ENCODE measurements around the gene PLTP.
A peak's percentile ranks its signal among the peaks of the same experiment; 100 is the strongest.
"Not testable (repeated sequence)": the region's sequence is repeated elsewhere in the genome, so short reads cannot be mapped to it uniquely, and the experiment has no call there.

PLTP gene

DNA sequence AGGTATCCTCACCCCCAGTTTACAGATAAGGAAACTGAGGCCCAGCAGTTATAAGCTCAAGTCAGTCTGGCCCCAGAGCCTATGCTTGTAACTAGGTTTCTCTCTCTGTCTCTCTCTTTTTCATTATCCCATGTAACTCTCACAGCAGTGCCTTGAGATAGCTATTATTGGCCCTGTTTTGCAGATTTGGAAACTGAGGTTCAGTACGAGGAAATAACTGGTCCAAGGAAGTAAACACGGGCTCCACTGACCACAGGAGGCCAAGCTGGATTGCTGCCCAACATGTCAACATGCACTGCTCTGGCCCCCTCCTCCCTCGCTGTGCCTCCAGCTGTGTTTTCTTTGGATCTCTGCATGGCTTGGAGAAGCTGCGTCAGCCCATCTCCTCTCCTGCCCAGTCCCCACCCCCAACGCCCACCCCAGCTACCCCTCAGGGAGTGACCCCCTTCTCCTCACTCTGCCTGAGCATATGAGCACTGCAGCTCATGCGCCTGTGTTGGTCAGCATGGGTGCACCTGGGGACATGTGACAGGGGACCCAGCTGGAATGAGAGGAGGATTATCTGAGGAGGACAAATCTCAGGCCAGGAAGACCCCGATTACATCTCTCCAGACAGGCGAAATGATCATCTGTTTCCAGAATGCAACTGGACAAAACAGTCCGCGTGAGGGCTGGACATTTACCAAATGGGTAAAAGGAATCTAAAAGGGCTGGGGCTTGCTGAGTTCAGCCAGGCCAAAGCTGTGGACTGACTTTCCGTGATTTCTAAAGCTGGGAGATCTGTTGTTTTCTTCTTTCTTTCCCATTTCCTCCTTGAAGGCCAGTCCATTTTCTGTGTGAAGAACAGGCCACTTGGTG, 7.8 kb upstream of the PLTP start:
- no peak for DNase-seq

DNA sequence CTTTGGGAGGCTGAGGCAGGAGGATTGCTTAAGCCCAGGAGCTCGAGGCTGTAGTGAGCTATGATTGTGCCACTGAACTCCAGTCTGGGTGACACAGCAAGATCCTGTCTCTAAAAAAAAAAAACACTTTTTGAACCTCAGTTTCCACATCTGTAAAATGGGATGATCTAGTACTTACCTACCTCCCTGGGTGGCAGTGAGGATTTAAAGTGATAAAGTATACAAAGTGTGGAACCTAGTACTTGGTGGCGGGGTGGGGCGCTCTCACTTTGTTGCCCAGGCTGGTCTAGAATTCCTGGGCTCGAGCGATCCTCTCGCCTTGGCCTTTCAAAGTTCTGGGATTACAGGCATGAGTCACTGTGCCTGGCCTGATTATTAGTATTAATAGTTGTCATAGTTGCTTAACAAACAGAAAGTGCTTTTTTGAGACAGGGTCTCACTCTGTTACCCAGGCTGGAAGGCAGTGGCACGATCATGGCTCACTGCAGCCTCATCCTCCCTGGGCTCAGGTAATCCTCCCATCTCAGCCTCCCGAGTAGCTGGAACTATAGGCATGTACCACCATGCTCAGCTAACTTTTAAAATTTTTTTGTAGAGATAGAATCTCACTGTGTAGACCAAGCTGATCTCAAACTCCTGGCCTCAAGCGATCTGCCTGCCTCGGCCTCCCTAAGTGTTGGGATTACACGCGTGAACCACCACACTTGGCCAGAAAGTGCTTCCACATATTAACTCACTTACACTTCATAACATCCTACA, 7.0 kb upstream of the PLTP start:
- DNase-seq, result no peak

DNA sequence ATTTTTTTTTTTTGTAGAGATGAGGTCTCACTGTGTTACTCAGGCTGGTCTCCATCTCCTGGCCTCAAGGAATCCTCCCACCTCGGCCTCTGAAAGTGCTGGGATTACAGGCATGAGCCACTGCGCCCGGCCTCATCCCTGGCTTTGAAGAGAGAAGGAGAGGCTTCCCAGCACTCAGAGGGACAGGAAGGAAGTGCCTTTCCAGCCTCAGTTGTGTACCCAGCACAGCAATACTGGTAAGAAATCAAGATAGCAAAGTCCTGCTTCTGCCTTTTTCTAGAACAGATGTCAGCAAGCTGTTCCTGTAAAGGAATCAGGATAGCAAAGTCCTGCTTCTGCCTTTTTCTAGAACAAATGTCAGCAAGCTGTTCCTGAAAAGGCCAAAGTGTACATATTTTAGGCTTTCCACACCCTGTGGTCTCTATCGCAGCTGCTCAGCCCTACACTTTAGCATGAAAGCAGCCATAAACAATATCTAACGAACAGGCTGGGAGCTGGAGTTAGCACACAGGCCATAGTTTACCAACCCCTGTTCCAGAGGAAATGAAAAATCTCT, 6.3 kb upstream of the PLTP start:
- DNase-seq, result no peak

DNA sequence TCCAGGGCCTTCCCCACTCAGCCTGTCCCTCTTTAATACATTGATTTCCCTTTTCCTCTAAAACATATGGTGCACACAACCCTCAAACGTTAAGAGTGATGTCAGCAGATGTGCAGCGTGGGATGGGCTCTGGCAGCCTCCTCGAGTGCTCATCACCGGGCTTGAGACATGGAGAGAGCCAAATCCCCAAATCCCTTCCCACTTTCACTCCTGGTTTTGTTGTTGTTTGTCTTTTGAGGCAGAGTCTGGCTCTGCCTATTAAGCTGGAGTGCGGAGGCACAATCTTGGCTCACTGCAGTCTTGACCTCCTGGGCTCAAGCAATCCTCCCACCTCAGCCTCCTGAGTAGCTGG, 5.8 kb upstream of the PLTP start:
- DNase-seq, result no peak

DNA sequence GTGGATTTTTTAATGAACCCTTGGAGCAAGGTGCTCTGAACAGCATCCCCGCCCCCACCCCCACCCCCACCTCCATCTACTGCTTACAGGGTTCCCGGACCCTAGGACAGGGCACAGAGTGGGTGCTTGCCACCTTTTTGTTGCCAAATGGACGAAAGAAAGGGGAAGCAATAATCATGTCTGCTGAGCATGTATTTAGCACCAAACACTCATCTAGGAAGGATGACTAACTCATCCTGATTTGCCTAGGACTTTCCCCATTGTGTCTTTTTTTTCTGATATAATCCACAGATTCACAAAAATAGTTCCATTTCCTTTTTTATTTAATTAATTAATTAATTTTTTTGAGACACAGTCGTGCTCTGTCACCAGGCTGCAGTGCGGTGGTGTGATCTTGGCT, 1.2 kb upstream of the PLTP start:
- DNase-seq, result no peak

DNA sequence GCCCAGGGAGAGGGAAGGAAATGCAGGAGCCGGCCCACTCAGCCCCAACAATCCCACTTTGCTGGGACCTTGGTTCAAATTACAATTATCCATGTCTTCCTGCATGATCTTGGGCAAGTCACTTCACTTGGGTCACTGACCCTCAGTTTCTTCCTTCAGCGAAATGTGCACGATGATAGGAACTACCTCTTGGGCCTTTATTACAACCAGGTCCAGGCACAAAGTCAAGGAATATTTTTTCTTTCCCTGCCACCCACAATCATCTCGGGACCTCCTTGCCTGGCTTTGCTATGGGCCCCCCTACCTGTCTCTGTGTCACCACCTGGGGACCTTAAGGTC, 358 bp upstream of the PLTP start:
- no peak for DNase-seq

DNA sequence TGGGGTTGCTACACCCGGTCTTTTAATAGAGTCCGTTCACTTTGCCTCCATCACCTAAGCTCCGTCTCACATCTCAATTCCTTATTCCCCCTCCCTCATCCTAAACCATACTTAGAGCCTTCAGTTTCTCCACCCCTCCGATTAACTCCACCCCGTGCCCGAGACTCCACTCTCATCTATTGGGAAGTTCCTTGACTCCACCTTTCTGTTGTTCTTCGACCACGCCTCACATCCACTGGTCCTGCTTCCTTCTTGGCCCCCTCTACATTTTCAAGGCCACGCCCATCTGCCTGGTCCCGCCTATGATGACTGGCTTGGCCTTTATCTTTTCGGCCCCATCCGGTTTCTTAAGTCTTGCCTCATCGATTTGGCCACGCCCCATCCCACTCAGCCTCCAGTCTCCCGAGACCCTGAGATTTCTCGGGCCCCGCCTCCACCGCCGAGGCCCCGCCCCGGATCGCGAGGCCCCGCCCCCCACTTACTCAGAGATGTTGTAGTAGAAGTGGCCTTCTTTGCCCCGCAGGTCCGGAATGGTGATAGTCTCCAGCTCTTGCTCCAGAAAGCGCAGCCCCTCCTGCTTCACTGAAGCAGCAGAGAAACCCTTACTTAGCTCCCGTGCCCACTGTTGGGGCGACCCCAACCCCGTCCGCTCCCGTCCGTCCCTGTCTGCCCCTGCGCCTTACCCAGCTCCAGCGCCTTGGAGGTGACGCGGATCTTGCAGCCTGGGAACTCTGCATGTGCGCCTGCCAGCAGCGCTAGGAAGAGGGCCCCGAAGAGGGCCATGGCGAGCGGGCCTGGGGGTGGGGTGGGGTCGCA, 1.1 kb downstream of the PLTP start:
- peak; percentile 98 to 99 for DNase-seq

DNA sequence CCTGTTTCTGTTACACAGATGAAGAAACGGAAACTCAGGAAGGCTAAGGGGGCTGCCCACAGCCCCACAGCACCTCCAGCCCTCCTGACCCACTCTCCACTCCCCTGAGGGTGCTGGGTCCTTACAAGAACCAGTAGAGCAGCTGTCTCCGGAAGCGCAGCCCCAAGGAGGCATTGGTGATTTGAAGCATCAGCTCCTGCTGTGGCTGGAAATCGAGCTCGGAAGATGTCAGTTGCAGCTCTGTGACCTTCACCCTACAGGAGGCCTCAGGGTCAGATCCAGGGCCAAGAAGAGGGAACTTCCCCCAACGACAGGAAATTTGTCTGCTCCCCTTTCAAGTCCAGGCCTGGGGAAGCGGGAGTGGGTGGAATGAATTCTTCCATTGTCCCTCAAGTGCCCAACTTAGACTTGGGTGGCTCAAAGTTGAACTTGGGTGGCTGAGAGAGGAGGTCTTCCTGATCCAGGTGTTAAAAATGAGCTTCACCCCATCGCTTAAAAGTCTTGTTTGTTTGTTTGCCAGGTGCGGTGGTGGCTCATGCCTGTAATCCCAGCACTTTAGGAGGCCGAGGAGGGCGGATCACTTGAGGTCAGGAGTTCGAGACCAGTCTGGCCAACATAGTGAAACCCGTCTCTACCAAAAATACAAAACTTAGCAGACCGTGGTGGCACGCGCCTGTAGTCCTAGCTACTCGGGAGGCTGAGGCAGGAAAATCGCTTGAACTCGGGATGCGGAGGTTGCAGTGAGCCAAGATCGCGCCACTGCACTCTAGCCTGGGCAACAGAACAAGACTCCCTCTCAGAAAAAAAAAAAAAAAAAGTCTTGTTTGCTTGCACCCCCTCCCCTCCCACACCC, 1.9 kb downstream of the PLTP start:
- DNase-seq, result no peak

DNA sequence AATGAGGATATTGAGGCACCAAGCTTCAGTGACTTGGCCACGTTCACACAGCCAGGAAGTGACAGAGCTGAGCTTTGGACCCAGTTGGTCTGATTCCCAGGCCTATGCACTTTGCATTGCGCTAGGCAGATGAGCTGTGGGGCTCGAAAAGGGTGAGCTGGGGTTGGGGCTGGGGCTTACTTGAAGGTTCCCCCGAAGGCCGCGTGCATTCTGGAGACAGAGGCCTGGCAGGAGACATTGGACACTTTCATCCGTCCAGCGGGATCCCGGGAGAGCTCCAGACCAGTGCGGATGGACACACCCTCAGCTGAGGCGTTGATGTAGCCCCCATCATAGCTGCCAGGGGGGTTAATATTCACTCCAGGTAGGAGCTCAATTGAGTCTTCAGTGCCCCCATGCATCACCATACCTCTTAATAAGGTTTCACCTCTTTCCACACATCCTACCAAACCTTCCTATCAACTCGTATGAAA, 2.6 kb downstream of the PLTP start:
- DNase-seq, result no peak

DNA sequence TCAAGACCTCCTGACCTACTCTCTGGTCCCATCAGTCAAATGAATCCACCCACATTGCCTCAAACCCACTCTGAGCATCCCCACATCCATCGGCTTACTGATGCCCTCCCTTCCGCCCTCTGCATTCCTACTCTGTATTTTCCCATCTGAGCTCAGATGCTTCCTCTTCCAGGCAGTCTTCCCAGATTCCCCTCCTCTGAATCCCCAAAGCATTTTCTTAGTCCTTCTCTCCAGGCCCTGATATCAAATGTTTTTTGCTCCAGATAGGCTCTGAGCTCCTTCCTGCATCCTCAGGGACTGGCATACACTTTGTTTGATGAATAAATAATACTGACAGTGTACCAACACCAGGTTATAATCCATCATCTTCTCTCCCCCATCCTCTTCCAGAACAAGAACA, 3.9 kb downstream of the PLTP start:
- no peak for DNase-seq

DNA sequence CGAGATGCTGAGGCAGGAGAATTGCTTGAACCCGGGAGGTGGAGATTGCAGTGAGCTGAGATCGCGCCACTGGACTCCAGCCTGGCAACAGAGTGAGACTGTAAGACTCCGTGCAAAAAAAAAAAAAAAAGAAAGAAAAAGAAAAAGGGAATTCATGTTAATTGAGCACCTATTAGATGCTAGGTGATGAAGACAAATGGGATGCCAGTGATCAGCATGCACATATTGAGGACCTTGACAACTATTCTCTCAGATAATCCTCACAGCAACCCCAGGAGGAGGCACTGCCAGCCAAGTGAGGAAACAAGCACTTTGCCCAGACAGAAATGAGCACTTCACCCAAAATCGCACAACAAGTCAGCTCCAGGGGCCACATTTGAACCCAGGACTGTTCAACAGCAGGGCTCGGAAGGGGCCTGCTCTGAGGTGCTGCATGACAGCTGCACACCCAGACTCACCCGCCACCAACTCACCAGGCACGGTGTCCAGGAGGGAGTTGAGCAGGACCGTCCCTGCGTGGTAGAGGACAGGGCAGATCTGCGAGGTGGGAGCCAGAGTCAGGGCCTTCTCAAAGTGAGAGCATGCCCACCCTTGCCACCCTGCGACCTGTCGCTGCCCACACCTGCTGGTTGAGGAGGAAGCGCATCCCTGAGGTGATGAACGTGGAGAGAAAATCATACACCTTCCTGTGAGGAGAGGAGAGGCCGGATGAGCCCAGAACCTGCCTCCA, 4.6 kb downstream of the PLTP start:
- DNase-seq, result no peak

DNA sequence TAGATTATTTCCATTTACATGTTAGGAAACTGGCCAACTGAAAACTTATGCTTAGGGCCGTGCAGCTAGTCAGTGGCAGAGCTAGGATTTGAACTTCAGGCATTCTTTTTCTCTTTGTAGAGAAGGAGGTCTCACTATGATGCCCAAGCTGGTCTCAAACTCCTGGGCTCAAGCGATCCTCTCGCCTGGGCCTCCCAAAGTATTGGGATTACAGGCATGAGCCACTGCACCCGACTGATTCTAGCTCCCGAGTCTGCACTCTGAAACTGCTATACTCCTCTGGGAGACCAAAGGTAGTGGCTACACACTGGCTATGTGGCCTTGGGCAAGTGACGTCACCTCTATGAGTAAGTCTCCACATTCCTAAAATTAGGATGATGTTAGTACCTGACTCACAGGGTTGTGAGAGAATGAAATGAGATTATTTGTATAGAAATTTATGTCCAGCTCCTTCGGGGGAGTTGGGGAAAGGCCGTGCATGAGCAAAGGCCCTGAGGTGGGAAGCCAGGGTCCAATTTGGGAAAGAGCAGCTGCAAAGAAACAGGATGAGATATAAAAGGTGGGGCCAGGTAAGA, 6.4 kb downstream of the PLTP start:
- no peak for DNase-seq

DNA sequence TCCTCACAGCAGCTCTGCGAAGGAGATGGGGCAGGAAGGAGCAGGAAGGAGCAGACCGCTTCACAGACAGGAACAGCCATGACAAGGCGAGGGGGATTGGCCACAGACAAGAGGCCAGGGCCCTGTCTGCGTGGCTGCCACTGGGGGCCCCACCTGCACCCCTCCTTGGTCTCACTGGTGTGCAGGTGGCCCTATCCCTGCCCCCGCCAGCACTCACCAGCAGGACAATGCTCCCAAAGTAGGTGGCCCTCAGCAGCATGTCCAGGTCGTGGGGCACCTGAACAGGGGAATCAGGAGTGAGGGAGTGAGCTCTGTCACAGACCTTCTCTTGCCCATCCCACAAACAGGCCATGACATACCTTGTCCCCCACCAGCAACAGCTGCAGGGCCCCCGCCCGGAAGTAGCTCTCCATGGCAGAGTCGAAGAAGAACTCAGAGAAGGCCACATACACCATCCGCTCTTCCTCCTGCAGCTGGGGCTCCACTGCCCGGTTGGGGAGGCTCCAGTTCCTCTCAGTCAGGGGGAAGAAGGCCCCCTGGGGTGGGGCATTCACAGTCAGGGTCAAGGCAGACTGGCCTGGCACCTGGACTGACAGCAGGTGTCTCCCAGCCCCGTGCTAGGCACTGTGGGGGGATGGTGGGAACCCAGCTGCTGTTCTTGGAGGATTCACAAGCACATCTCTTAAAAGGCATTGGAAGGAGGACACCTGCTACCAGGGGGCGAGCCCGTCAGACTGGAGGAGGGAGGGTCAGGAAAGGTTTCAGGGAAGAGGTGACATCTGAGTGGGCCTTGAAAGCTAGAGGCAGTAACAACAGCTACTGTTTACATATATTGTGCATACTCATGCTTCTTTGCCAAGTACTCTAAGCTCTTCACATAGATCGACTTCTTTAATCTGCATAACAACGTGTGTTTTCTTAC, 7.1 kb downstream of the PLTP start:
- no peak for DNase-seq

DNA sequence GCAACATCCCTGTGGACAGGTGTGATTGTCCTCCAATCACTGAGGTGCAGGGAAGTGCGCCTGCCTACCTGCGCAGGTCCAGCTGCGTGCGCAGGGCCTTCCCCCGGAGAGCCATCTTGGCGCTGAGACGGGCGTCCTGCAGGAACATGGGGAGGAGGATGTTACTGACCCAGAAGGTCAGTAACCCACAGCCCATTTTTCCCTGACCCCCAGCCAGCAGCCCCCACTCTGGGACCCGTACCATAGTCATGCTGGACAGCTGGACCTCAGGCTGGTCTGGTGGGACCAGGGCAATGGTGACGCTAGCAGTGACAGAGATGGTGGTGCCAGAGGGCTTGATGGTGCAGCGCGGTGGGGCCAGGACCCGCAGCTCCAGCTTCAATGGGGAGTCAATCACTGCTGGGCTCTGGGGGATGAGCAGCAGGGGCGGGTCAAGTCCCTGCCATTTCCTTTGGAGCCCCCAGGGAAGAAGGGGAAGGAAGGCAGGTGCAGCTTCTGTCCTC, 9.7 kb downstream of the PLTP start:
- DNase-seq, result no peak

DNA sequence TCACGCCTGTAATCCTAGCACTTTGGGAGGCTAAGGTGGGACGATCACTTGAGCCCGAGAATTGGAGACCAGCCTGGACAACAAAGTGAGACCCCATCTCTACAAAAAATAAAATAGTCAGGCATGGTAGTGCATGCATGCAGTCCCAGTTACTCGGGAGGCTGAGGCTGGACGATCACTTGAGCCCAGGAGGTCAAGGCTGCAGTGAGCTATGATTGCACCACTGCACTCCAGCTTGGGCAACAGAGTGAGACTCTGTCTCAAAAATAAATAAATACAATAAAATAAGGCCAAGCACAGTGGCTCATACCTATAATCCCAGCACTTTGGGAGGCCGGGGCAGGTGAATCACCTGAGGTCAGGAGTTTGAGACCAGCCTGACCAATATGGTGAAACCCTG, 10.6 kb downstream of the PLTP start:
- not testable (repeated sequence) for DNase-seq

DNA sequence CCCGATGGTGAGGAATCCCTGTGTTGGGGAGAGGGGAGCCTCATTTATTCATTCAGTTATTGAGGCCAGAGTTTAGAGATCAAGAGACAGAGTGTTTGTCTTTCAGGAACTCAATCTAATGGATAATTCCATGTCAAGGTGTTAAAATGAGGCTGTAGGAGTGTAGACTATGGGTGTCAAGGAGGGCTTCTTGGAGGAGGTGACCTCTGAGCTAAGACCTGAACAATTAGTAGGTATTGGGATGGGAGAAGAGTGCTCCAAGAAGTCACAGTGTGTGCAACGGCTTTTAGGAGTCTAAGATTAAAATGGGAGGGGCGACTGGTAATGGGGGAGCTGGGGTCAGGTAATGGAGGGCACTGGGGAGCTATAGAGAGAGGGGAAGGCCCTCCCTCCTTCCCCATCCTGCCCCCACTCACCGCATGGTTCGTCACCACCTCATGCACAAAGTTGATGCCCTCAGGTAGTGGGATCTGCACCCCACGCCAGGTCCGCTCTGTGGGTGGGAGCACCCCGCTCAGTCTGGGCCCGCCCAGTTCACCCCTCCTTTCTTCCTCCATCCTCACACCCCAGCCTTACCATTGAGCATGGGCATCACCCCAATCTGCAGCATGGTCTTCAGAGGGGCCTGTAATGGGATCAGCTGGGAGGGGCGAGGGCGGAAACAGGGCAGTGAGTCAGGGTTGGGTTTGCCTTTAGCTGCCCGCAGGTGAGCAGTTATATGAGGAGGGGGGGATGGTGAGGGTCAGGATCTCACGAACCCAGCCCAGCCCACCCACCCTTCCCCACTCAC, 12.7 kb downstream of the PLTP start:
- no peak for DNase-seq

DNA sequence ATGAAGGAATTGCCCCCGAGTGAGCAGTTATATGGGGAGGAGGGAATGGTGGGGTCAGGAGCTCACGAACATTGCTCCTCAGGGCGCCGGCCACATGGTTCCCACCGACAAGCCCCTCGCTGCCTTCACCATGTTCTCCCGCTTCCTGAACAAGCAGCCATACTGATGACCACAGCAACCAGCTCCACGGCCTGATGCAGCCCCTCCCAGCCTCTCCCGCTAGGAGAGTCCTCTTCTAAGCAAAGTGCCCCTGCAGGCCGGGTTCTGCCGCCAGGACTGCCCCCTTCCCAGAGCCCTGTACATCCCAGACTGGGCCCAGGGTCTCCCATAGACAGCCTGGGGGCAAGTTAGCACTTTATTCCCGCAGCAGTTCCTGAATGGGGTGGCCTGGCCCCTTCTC, 13.7 kb downstream of the PLTP start:
- DNase-seq, result no peak

DNA sequence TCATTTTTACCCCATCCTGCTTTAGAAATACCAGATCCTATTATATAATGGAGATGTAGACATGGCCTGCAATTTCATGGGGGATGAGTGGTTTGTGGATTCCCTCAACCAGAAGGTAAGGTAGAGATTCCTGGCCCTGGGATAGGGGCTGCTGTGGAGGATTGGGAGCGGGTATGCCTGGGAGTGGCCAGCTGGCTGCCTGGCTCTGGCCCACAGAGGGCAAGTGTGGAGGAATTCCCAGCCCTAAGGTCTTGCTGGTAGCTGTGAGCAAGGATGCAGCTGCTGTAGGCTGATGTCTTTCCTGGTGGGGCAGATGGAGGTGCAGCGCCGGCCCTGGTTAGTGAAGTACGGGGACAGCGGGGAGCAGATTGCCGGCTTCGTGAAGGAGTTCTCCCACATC, 14.3 kb downstream of the PLTP start:
- DNase-seq, result no peak

DNA sequence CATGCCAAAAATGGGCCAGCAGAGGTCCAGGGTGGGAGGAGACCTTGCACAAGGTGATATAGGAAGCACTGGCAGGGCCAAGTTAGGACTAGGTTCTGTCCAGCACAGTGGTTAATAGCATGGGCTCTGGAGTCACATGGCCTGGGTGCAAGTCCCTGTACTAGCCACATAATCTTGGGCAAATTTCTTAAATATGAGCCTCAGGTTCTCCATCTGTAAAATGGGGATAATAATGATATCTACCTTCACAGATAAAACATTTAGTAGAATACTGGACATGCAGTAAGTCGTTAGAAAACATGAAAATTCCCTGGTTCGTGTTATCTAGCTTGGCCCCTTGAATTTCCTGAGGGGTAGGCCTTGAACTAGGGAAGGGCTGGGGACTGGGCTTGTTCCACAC, 14.7 kb downstream of the PLTP start:
- DNase-seq, result no peak

Measured in Kasumi-1 (cell line).